Ovary (tissue), 9 donors: ENCODE measurements around the gene RFC2. TPM values are rescaled to one million over a fixed set of nuclear protein-coding genes. Genes with fewer than 3 reads are reported as not detected.
A peak's percentile ranks its signal among the peaks of the same experiment; 100 is the strongest.
"Not testable (repeated sequence)": the region's sequence is repeated elsewhere in the genome, so short reads cannot be mapped to it uniquely, and the experiment has no call there.

Experiments
- DNase-seq, 5 donors: peaks; one replicate each; pipeline ENCODE4 v3.0.0-alpha.2; 2019 to 2020
- H3K27ac ChIP-seq, 2 donors: fragments of 200-600 bp; one replicate each; pipeline versions ENCODE4 v1.5.1 to v1.8.0; 2019 to 2022
- H3K27me3 ChIP-seq: fragments of 200-600 bp; one replicate; pipeline ENCODE4 v1.8.0; 2022
- H3K36me3 ChIP-seq: fragments of 200-600 bp; sonication (generic); one replicate; pipeline ENCODE4 v1.5.1; 2019
- H3K4me1 ChIP-seq: one replicate; pipeline ENCODE4 v1.8.1; 2013; ENCODE audit warnings: mild to moderate bottlenecking, moderate library complexity; ENCODE audit not compliant: insufficient read depth
- H3K4me3 ChIP-seq: fragments of 200-600 bp; sonication (generic); one replicate; pipeline ENCODE4 v1.5.1; 2017
- H3K9me3 ChIP-seq, 2 donors: fragments of 200-600 bp in 1 of 2; sonication (generic) in 1 of 2; one replicate each; pipeline versions ENCODE4 v1.5.1 to v1.8.1; 2013 to 2019; ENCODE audit warnings: mild to moderate bottlenecking in 1 of 2, moderate library complexity in 1 of 2
- EP300 ChIP-seq: sonication (generic); formaldehyde crosslinking; IDR thresholded peaks from one replicate; pipeline ENCODE4 v1.6.1; 2017; ENCODE audit warnings: antibody characterized with exemption
- POLR2A ChIP-seq: fragments of 450-650 bp; IDR thresholded peaks from one replicate; pipeline ENCODE4 v1.6.1; 2017; ENCODE audit warnings: antibody characterized with exemption, mild to moderate bottlenecking, moderate library complexity
- WGBS, 3 donors: extraction: QIAGEN DNeasy Blood & Tissue Kit in 1 of 3; methylation state at CpG; one replicate each; pipeline versions ENCODE4 v1.1.5 to v1.1.7; 2013 to 2017; 5-methylcytosine and 5-hydroxymethylcytosine counted together
- intact Hi-C, 4 donors: fragments of 100-400 bp; cut with DNase I; formaldehyde crosslinking; loops; one replicate each; pipeline versions ENCODE4 v1.11.0 to v1.15.1; 2022 to 2023
- polyA plus RNA-seq, 2 donors: library from polyadenylated mRNA; stranded (reverse); fragments of 200-250 nt in 1 of 2; fragments of 350-450 nt in 1 of 2; fragmentation: Illumina TruSeq in 1 of 2; extraction: RNeasy Lipid Tissue Mini Kit (QIAGEN cat#74804) in 1 of 2; gene quantifications; one replicate each; pipeline ENCODE4 v1.2.3, GENCODE V29; 2013 to 2014
- total RNA-seq, 7 donors: library from RNA; depleted of rRNA in 2 of 7; stranded (reverse); fragments of >200 nt in 2 of 7; fragmentation: NEBNext Ultra II Directional in 3 of 7; extraction: Animal tissue kit (Norgen Biotek cat#: 25700) in 3 of 7; gene quantifications; one replicate each; pipeline versions ENCODE4 v1.1.0 to v1.2.4, GENCODE V29; 2016 to 2023
- TF ChIP-seq, protein P1 (sequence below), 3 donors: fragments of 450-650 bp in 2 of 3; fragments of 200-600 bp in 1 of 3; IDR thresholded peaks; one replicate each; pipeline versions ENCODE4 v1.5.1 to v1.8.0; 2016 to 2022; ENCODE audit warnings: antibody characterized with exemption in 3 of 3, mild to moderate bottlenecking in 1 of 3
- donor health status: DM: no; HTN: no; CAD: no; lungs with moderate emphysema.
- donor health status: DM: no; HTN: no; CAD: no.
- donor health status: Bipolar disorder and iron deficiency.
- donor health status: DM: yes; HTN: yes; CAD: no.
- donor health status: DM: no; HTN: no; CAD: no.
- donor health status: DM: yes; HTN: yes; CAD: no.

The RFC2 gene
- total and polyA plus RNA-seq, 9 donors = 6.4 to 23.7 (median 16.6) TPM

DNA sequence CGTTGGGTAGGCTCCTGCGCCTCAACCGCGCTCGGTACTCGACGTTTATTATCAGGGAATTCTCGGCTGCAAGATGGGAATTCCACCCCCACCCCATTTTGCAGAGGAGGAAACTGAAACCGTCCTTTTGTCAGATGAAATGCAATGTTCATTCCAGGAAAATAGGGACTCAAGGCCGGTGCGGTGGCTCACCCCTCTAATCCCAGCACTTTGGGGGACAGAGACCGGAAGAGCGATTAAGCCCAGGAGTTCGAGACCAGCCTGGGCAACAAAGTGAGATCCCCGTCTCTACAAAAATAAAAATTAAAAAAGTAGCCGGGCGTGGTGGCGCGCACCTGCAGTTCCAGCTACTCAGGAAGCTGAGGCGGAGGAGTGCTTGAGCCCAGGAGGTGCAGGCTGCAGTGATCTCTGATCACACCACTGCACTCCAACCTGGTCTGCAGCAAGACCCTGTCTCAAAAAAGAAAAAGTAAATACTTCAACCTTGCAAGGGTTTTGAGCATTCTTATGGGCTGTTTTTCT is 720 bp upstream of the RFC2 start:
- Histone ChIP-seq H3K4me3 (peak overlapping the region; percentile 79), H3K9me3 (no peaks in the 10 kb centered on the region), H3K4me1 (peaks cover 7% of the 10 kb centered on the region), H3K27me3 (no peaks in the 10 kb centered on the region), H3K36me3 (no peaks in the 10 kb centered on the region), H3K27ac (peak overlapping the region; percentile 18 to 84)
- intact Hi-C loops = loop anchor here in 2 of 4 donors (5.0 to 10.0 kb wide), 3 partner anchors 52 to 570 kb away; partner anchors contain the start of genes BUD23 (in 1 of the 2) and DNAJC30 (in 1 of the 2)
- no peak for DNase-seq
- WGBS, 3 donors = 7 to 13% (median 11%) methylated on average over 20 of the region's 20 CpGs
- TF ChIP-seq, protein P1, sequence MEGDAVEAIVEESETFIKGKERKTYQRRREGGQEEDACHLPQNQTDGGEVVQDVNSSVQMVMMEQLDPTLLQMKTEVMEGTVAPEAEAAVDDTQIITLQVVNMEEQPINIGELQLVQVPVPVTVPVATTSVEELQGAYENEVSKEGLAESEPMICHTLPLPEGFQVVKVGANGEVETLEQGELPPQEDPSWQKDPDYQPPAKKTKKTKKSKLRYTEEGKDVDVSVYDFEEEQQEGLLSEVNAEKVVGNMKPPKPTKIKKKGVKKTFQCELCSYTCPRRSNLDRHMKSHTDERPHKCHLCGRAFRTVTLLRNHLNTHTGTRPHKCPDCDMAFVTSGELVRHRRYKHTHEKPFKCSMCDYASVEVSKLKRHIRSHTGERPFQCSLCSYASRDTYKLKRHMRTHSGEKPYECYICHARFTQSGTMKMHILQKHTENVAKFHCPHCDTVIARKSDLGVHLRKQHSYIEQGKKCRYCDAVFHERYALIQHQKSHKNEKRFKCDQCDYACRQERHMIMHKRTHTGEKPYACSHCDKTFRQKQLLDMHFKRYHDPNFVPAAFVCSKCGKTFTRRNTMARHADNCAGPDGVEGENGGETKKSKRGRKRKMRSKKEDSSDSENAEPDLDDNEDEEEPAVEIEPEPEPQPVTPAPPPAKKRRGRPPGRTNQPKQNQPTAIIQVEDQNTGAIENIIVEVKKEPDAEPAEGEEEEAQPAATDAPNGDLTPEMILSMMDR (IDR thresholded peaks at IDR 0.05) = no peak
- TF ChIP-seq EP300 (no peak), POLR2A (no peak)

DNA sequence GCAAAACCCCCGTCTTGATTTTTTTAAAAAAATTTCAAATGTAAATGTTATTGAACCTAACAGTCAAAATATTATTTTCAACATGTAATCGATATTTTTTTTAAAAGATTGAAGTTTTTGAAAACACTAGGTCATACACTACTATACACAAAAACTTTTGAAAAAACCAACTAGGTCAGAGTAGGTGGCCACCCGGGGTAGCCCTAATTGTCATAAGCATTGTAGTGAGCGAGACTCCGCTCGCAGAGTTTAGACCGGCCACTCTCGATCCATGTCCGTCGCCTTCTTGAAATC is 417 bp downstream of the RFC2 start:
- H3K27ac ChIP-seq = peak overlapping the region in 1 of 2 donors; percentile 84
- no peak for DNase-seq
- TF ChIP-seq POLR2A (no peak), EP300 (no peak)
- TF ChIP-seq, protein P1 (IDR thresholded peaks at IDR 0.05) = no peak
- H3K27me3 ChIP-seq = no peaks in the 10 kb centered on the region
- H3K4me3 ChIP-seq = peak overlapping the region; percentile 79
- no peaks in the 10 kb centered on the region for H3K36me3 ChIP-seq
- H3K4me1 ChIP-seq = peaks cover 5% of the 10 kb centered on the region
- intact Hi-C loops = loop anchor here in 2 of 4 donors (5.0 to 10.0 kb wide), 3 partner anchors 54 to 569 kb away; partner anchors contain the start of genes BUD23 (in 1 of the 2) and DNAJC30 (in 1 of the 2)
- 0 to 2% (median 1%) methylated on average over 10 of the region's 10 CpGs for WGBS, 3 donors
- no peaks in the 10 kb centered on the region for H3K9me3 ChIP-seq

DNA sequence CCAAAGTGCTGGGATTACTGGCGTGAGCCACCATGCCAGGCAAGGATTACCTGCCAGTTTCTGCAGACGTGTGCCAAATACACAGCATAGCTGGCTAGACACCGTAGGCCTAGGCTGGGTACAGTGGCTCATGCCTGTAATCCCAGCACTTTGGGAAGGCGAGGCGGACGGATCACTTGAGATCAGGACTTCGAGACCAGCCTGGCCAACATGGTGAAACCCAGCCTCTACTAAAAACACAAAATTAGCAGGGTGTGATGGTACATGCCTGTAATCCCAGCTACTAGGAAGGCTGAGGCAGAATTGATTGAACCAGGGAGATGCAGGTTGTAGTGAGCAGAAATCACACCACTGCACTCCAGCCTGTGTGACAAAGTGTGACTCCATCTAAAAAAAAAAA is 868 bp downstream of the RFC2 start:
- Histone ChIP-seq H3K27ac (no peak overlapping the region), H3K4me1 (peaks cover 5% of the 10 kb centered on the region), H3K27me3 (no peaks in the 10 kb centered on the region), H3K9me3 (no peaks in the 10 kb centered on the region), H3K4me3 (peak overlapping the region; percentile 79), H3K36me3 (no peaks in the 10 kb centered on the region)
- DNase-seq = no peak
- intact Hi-C loops = loop anchor here in 2 of 4 donors (5.0 to 10.0 kb wide), 3 partner anchors 54 to 569 kb away; partner anchors contain the start of genes BUD23 (in 1 of the 2) and DNAJC30 (in 1 of the 2)
- 59 to 64% (median 59%) methylated on average over 7 of the region's 7 CpGs for WGBS, 3 donors
- no peak for TF ChIP-seq POLR2A
- TF ChIP-seq EP300 = no peak
- TF ChIP-seq, protein P1 (IDR thresholded peaks at IDR 0.05) = no peak

DNA sequence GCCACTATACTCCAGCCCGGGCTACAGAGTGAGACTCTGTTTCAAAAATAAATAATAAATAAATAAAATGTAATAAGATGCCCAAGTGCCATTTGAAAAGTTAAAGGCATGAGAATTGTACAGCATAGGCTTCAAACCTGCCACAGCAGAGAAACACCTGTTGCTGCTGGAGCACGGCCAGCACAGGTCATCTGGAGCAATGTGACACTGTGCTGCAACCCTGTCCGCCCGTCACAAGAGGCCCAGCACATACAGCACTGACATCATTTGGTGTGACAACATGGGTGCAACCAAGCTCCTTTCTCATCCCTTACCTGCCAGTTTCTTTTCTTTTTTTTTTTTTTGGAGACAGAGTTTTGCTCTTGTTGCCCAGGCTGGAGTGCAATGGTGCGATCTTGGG is 1.3 kb downstream of the RFC2 start:
- DNase-seq = no peak
- Histone ChIP-seq H3K27ac (no peak overlapping the region), H3K9me3 (no peaks in the 10 kb centered on the region), H3K4me1 (peaks cover 5% of the 10 kb centered on the region), H3K4me3 (no peak overlapping the region), H3K36me3 (no peaks in the 10 kb centered on the region), H3K27me3 (no peaks in the 10 kb centered on the region)
- TF ChIP-seq POLR2A (no peak), EP300 (no peak)
- TF ChIP-seq, protein P1 (IDR thresholded peaks at IDR 0.05) = no peak
- 63 to 74% (median 73%) methylated on average over 5 of the region's 5 CpGs for WGBS, 3 donors
- intact Hi-C loops = loop anchor here in 2 of 4 donors (5.0 to 10.0 kb wide), 3 partner anchors 54 to 568 kb away; partner anchors contain the start of genes BUD23 (in 1 of the 2) and DNAJC30 (in 1 of the 2)

DNA sequence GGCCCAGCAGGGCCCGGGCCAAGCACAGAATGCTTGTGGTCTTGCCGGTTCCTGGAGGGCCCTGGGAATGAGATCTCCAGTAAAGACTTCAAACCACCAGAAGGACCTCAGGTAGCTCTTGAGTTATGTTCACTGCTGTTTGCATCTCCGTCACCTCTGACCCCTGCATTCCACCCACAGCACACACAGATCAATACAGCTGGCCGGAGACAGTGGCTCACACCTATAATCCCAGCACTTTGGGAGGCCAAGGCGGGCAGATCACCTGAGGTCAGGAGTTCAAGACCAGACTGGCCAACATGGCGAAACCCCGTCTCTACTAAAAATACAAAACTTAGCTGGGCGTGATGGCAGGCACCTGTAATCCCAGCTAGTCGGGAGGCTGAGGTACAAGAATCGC is 5.1 kb downstream of the RFC2 start:
- H3K9me3 ChIP-seq, intact Hi-C loops, H3K36me3 ChIP-seq, DNase-seq, H3K27me3 ChIP-seq, H3K27ac ChIP-seq, H3K4me1 ChIP-seq, H3K4me3 ChIP-seq: not testable (repeated sequence)
- WGBS, 3 donors = 91% methylated on average over 10 of the region's 10 CpGs
